H9 (cell line): ENCODE data around the gene TYK2. TPM values are rescaled to one million over a fixed set of nuclear protein-coding genes. Genes with fewer than 3 reads are reported as not detected.

ENCODE experiments used
- DNase-seq: peaks from one replicate; pipeline ENCODE4 v3.0.0-alpha.2; 2017
- H2AFZ ChIP-seq: one replicate; pipeline ENCODE4 v1.6.1; 2013; ENCODE audit warnings: mild to moderate bottlenecking, low read length, control low read depth, moderate library complexity
- H2AK5ac ChIP-seq: 2 replicates; pipeline ENCODE4 v1.6.1; 2013; ENCODE audit warnings: low read length, control low read depth, mixed read lengths; ENCODE audit not compliant: insufficient read length
- H2BK120ac ChIP-seq: one replicate; pipeline ENCODE4 v1.6.1; 2013; ENCODE audit warnings: low read depth, mild to moderate bottlenecking, low read length, control low read depth, inconsistent platforms; ENCODE audit not compliant: poor library complexity, severe bottlenecking
- H2BK12ac ChIP-seq: 2 replicates; pipeline ENCODE4 v1.6.1; 2013; ENCODE audit warnings: low read length, control low read depth, mixed read lengths, low read depth; ENCODE audit not compliant: insufficient read length
- H2BK15ac ChIP-seq: 2 replicates; pipeline ENCODE4 v1.6.1; 2013; ENCODE audit warnings: low read depth, low read length, control low read depth
- H2BK20ac ChIP-seq: one replicate; pipeline ENCODE4 v1.6.1; 2013; ENCODE audit warnings: low read depth, mild to moderate bottlenecking, low read length, control low read depth, inconsistent platforms; ENCODE audit not compliant: poor library complexity, severe bottlenecking
- H2BK5ac ChIP-seq: 2 replicates; pipeline ENCODE4 v1.6.1; 2013; ENCODE audit warnings: low read length, control low read depth, mixed read lengths; ENCODE audit not compliant: insufficient read length
- H3K14ac ChIP-seq: 2 replicates; pipeline ENCODE4 v1.6.1; 2013; ENCODE audit warnings: low read length, control low read depth; ENCODE audit not compliant: insufficient read depth
- H3K18ac ChIP-seq: 2 replicates; pipeline ENCODE4 v1.6.1; 2013; ENCODE audit warnings: low read depth, mild to moderate bottlenecking, mixed read lengths, low read length, control low read depth; ENCODE audit not compliant: insufficient read length
- H3K23ac ChIP-seq: 2 replicates; pipeline ENCODE4 v1.6.1; 2013; ENCODE audit warnings: low read length, control low read depth, mixed read lengths, low read depth; ENCODE audit not compliant: insufficient read length
- H3K23me2 ChIP-seq: 2 replicates; pipeline ENCODE4 v1.6.1; 2013; ENCODE audit warnings: low read depth, mild to moderate bottlenecking, mixed read lengths, low read length, control low read depth; ENCODE audit not compliant: insufficient read length, poor library complexity, severe bottlenecking
- H3K27ac ChIP-seq: 2 replicates; pipeline ENCODE4 v1.5.1; 2013; ENCODE audit warnings: low read length, control low read depth, mixed read lengths, low read depth; ENCODE audit not compliant: insufficient read length
- H3K27me3 ChIP-seq: 2 replicates; pipeline ENCODE4 v1.6.1; 2013; ENCODE audit warnings: low read length, control low read depth, inconsistent platforms; ENCODE audit not compliant: insufficient read depth
- H3K4ac ChIP-seq: 2 replicates; pipeline ENCODE4 v1.6.1; 2013; ENCODE audit warnings: low read depth, mild to moderate bottlenecking, control low read depth, inconsistent platforms, low read length, moderate library complexity
- H3K4me1 ChIP-seq: 2 replicates; pipeline ENCODE4 v1.6.1; 2013; ENCODE audit warnings: low read length, control low read depth, inconsistent platforms; ENCODE audit not compliant: insufficient read depth
- H3K4me2 ChIP-seq: 2 replicates; pipeline ENCODE4 v1.6.1; 2013; ENCODE audit warnings: low read length, control low read depth, mixed read lengths; ENCODE audit not compliant: insufficient read length, insufficient read depth
- H3K56ac ChIP-seq: 2 replicates; pipeline ENCODE4 v1.6.1; 2013; ENCODE audit warnings: low read depth, mild to moderate bottlenecking, mixed read lengths, low read length, control low read depth; ENCODE audit not compliant: insufficient read length
- H3K79me1 ChIP-seq: 2 replicates; pipeline ENCODE4 v1.6.1; 2013; ENCODE audit warnings: low read depth, mild to moderate bottlenecking, moderate library complexity, low read length, control low read depth, inconsistent platforms; ENCODE audit not compliant: insufficient read depth, poor library complexity, severe bottlenecking
- H3K79me2 ChIP-seq: 2 replicates; pipeline ENCODE4 v1.6.1; 2013; ENCODE audit warnings: low read length, control low read depth, inconsistent platforms; ENCODE audit not compliant: insufficient read depth
- H3K9ac ChIP-seq: 2 replicates; pipeline ENCODE4 v1.6.1; 2013; ENCODE audit warnings: low read length, control low read depth, mixed read lengths; ENCODE audit not compliant: insufficient read length; ENCODE audit errors: extremely low read depth
- H3K9me3 ChIP-seq: one replicate; pipeline ENCODE4 v1.6.1; 2013; ENCODE audit warnings: low read depth, low read length, inconsistent platforms; ENCODE audit not compliant: control insufficient read depth
- H3T11ph ChIP-seq: one replicate; pipeline ENCODE4 v1.6.1; 2013; ENCODE audit warnings: mild to moderate bottlenecking, low read length, control low read depth, inconsistent platforms
- H4K20me1 ChIP-seq: one replicate; pipeline ENCODE4 v1.6.1; 2013; ENCODE audit not compliant: control insufficient read depth, insufficient read length, insufficient read depth
- H4K5ac ChIP-seq: 2 replicates; pipeline ENCODE4 v1.6.1; 2013; ENCODE audit warnings: low read depth, mild to moderate bottlenecking, mixed read lengths, low read length, control low read depth; ENCODE audit not compliant: insufficient read length
- H4K8ac ChIP-seq: replicated peaks from 2 replicates; pipeline ENCODE4 v1.6.1; 2013; ENCODE audit warnings: low read length, control low read depth, mixed read lengths, low read depth; ENCODE audit not compliant: insufficient read length
- H4K91ac ChIP-seq: 2 replicates; pipeline ENCODE4 v1.6.1; 2013; ENCODE audit warnings: low read depth, mild to moderate bottlenecking, moderate library complexity, mixed read lengths, low read length, control low read depth; ENCODE audit not compliant: insufficient read length
- H3K27ac Mint-ChIP-seq, 3 experiments: 2 replicates in 2 of 3; 3 replicates in 1 of 3; pipeline ENCODE4 v1.8.0; 2020 to 2021; ENCODE audit warnings: mixed read lengths in 3 of 3, mild to moderate bottlenecking in 1 of 3, moderate library complexity in 1 of 3
- H3K27me3 Mint-ChIP-seq: 2 replicates; pipeline ENCODE4 v1.8.0; 2021; ENCODE audit warnings: low read depth, mild to moderate bottlenecking, moderate library complexity, mixed read lengths
- H3K36me3 Mint-ChIP-seq, 3 experiments: 2 replicates in 2 of 3; 3 replicates in 1 of 3; pipeline ENCODE4 v1.8.0; 2020 to 2021; ENCODE audit warnings: low read depth in 3 of 3, mixed read lengths in 3 of 3; ENCODE audit not compliant: insufficient read depth in 1 of 3
- H3K4me1 Mint-ChIP-seq, 2 experiments: 2 replicates each; pipeline ENCODE4 v1.8.0; 2020; ENCODE audit warnings: mixed read lengths in 2 of 2
- H3K4me3 Mint-ChIP-seq, 2 experiments: 2 replicates in 1 of 2; 3 replicates in 1 of 2; pipeline ENCODE4 v1.8.0; 2020 to 2021; ENCODE audit warnings: mild to moderate bottlenecking in 2 of 2, mixed read lengths in 2 of 2, moderate library complexity in 1 of 2
- H3K9me3 Mint-ChIP-seq, 2 experiments: 2 replicates in 1 of 2; 3 replicates in 1 of 2; pipeline ENCODE4 v1.8.0; 2020; ENCODE audit warnings: mild to moderate bottlenecking in 2 of 2, mixed read lengths in 2 of 2, moderate library complexity in 1 of 2
- CTCF ChIP-seq: fragments of 200-600 bp; sonication (generic); conservative IDR thresholded peaks from 3 replicates; pipeline ENCODE4 v1.8.0; 2021; ENCODE audit warnings: antibody characterized with exemption, mild to moderate bottlenecking
- WGBS: extraction: QIAGEN DNeasy Blood & Tissue Kit; methylation state at CpG from one replicate; pipeline ENCODE4 v1.1.7; 2013; ENCODE audit warnings: missing lambda C conversion rate, low lambda C conversion rate, mixed read lengths; ENCODE audit not compliant: insufficient read length; ENCODE audit errors: extremely low coverage; 5-methylcytosine and 5-hydroxymethylcytosine counted together
- total RNA-seq: library from RNA; stranded (reverse); gene quantifications from 2 replicates; pipeline ENCODE4 v1.2.1, GENCODE V29; 2021

Gene TYK2
- total RNA-seq, 1 experiment from 2014 or later = 61.4 TPM

GRCh38 chr19:10364644-10365043 lies 15.7 kb downstream of the TYK2 start:
- Histone ChIP-seq H4K8ac (no peak overlapping the region), H3K9me3 (no peaks in the 10 kb centered on the region), H2BK20ac (no peak overlapping the region), H3K23me2 (no peaks in the 10 kb centered on the region), H4K5ac (no peak overlapping the region), H3K27me3 (no peaks in the 10 kb centered on the region), H3K14ac (no peak overlapping the region), H3K4me2 (no peak overlapping the region), H3K56ac (no peak overlapping the region), H4K20me1 (no peaks in the 10 kb centered on the region), H2BK5ac (no peak overlapping the region), H2AFZ (no peak overlapping the region), H3K79me2 (no peaks in the 10 kb centered on the region), H3T11ph (no peak overlapping the region), H3K79me1 (no peaks in the 10 kb centered on the region), H4K91ac (no peak overlapping the region), H3K4me1 (no peaks in the 10 kb centered on the region), H2AK5ac (no peak overlapping the region), H3K18ac (no peak overlapping the region), H3K4ac (no peak overlapping the region), H2BK15ac (no peak overlapping the region), H3K27ac (no peak overlapping the region), H2BK120ac (no peak overlapping the region), H2BK12ac (no peak overlapping the region), H3K23ac (no peak overlapping the region), H3K9ac (no peak overlapping the region)
- Mint-ChIP-seq H3K4me1 (no peaks in the 10 kb centered on the region), H3K36me3 (peaks cover 22 to 63% (median 52%) of the 10 kb centered on the region in 3 experiments), H3K27ac (no peak overlapping the region), H3K9me3 (no peaks in the 10 kb centered on the region), H3K4me3 (no peak overlapping the region), H3K27me3 (no peaks in the 10 kb centered on the region; the same call in 1 of the 2 replicates)
- DNase-seq = no peak
- TF ChIP-seq CTCF = no peak
- WGBS = no CpG with 5 or more reads among the region's 19 CpGs
